ENCODE results near the gene KCTD15.

DNA sequence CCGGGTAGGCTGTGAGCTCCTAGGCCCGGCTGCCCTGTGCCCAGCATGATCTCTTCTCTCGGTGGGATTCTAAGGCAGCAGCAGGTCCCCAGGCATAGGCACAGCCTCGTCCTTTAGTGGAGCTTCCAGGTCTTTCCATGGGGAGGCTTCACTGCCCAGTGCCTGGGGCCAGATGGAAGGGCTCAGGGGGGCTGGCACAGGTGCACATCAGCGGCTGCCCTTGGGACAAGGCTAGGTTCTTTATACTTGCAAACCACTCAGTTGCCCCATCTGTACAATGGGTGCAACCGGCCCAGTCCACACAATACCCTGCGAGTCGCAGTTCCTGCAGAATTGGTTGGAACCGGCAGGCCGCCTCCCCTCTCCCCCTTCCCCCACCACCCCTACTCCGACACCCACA is 14.2 kb downstream of the KCTD15 start:
- TF ChIP-seq, protein P1, sequence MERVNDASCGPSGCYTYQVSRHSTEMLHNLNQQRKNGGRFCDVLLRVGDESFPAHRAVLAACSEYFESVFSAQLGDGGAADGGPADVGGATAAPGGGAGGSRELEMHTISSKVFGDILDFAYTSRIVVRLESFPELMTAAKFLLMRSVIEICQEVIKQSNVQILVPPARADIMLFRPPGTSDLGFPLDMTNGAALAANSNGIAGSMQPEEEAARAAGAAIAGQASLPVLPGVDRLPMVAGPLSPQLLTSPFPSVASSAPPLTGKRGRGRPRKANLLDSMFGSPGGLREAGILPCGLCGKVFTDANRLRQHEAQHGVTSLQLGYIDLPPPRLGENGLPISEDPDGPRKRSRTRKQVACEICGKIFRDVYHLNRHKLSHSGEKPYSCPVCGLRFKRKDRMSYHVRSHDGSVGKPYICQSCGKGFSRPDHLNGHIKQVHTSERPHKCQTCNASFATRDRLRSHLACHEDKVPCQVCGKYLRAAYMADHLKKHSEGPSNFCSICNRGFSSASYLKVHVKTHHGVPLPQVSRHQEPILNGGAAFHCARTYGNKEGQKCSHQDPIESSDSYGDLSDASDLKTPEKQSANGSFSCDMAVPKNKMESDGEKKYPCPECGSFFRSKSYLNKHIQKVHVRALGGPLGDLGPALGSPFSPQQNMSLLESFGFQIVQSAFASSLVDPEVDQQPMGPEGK (CRISPR knock-in tag; IDR thresholded peaks at IDR 0.05; ENCODE audit: borderline replicate concordance): no peak
- TF ChIP-seq ZNF70 (CRISPR knock-in tag; IDR thresholded peaks at IDR 0.05) (no peak), ESRRG (CRISPR knock-in tag; IDR thresholded peaks at IDR 0.05) (no peak), ZNF8 (CRISPR knock-in tag; IDR thresholded peaks at IDR 0.05) (no peak), ARNTL (CRISPR knock-in tag; IDR thresholded peaks at IDR 0.05; ENCODE audit: borderline replicate concordance, low read depth) (no peak), RARB (CRISPR knock-in tag; IDR thresholded peaks at IDR 0.05) (no peak), TOX (CRISPR knock-in tag; IDR thresholded peaks at IDR 0.05; ENCODE audit: borderline replicate concordance) (no peak), ZC3H10 (CRISPR knock-in tag; IDR thresholded peaks at IDR 0.05) (no peak), CSDC2 (CRISPR knock-in tag; IDR thresholded peaks at IDR 0.05) (no peak)
- TF ChIP-seq, protein P2, sequence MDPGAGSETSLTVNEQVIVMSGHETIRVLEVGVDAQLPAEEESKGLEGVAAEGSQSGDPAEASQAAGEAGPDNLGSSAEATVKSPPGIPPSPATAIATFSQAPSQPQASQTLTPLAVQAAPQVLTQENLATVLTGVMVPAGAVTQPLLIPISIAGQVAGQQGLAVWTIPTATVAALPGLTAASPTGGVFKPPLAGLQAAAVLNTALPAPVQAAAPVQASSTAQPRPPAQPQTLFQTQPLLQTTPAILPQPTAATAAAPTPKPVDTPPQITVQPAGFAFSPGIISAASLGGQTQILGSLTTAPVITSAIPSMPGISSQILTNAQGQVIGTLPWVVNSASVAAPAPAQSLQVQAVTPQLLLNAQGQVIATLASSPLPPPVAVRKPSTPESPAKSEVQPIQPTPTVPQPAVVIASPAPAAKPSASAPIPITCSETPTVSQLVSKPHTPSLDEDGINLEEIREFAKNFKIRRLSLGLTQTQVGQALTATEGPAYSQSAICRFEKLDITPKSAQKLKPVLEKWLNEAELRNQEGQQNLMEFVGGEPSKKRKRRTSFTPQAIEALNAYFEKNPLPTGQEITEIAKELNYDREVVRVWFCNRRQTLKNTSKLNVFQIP (CRISPR knock-in tag; IDR thresholded peaks at IDR 0.05; ENCODE audit: borderline replicate concordance, low read depth): no peak
- TF ChIP-seq, protein P3, sequence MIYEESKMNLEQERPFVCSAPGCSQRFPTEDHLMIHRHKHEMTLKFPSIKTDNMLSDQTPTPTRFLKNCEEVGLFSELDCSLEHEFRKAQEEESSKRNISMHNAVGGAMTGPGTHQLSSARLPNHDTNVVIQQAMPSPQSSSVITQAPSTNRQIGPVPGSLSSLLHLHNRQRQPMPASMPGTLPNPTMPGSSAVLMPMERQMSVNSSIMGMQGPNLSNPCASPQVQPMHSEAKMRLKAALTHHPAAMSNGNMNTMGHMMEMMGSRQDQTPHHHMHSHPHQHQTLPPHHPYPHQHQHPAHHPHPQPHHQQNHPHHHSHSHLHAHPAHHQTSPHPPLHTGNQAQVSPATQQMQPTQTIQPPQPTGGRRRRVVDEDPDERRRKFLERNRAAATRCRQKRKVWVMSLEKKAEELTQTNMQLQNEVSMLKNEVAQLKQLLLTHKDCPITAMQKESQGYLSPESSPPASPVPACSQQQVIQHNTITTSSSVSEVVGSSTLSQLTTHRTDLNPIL (CRISPR knock-in tag; IDR thresholded peaks at IDR 0.05; ENCODE audit: low read depth): no peak
